HepG2 (cell line): ENCODE data around the gene SLC2A8. TPM values are rescaled to one million over a fixed set of nuclear protein-coding genes. Genes with fewer than 3 reads are reported as not detected.

Experiments
- AGO2 ChIP-seq: fragments of 200-400 bp; formaldehyde crosslinking; optimal IDR thresholded peaks from 2 replicates; pipeline ENCODE3; 2017; ENCODE audit warnings: mild to moderate bottlenecking, low read depth, low read length, moderate library complexity
- ARNT ChIP-seq: fragments of 450-650 bp; IDR thresholded peaks from 2 replicates; pipeline ENCODE4 v1.6.1; 2017
- KDM5A ChIP-seq: fragments of 200-600 bp; sonication (generic); IDR thresholded peaks from 2 replicates; pipeline ENCODE4 v1.7.0; 2018; ENCODE audit warnings: antibody characterized with exemption, mild to moderate bottlenecking, low read length, borderline replicate concordance
- MED13 ChIP-seq: sonication (generic); formaldehyde crosslinking; IDR thresholded peaks from 2 replicates; pipeline ENCODE4 v1.5.0; 2020; ENCODE audit warnings: missing genetic modification reagents
- ONECUT2 ChIP-seq: sonication (generic); formaldehyde crosslinking; IDR thresholded peaks from 2 replicates; pipeline ENCODE4 v1.4.0; 2020; ENCODE audit warnings: missing genetic modification reagents
- POLR2A ChIP-seq, 2 experiments: IDR thresholded peaks; 2 replicates each; pipeline ENCODE4 v1.6.1; 2011; ENCODE audit warnings: low read depth in 2 of 2, low read length in 2 of 2, mild to moderate bottlenecking in 1 of 2, moderate library complexity in 1 of 2; ENCODE audit not compliant: insufficient read depth in 1 of 2
- SMAD1 ChIP-seq: sonication (generic); formaldehyde crosslinking; IDR thresholded peaks from 2 replicates; pipeline ENCODE4 v1.4.0; 2020; ENCODE audit warnings: missing genetic modification reagents, low read depth, mild to moderate bottlenecking, borderline replicate concordance
- SOX6 ChIP-seq, 2 experiments: fragments of 450-650 bp in 1 of 2; sonication (generic) in 1 of 2; formaldehyde crosslinking in 1 of 2; IDR thresholded peaks; 2 replicates each; pipeline versions ENCODE4 v1.4.0 to v1.6.1; 2017 to 2020; ENCODE audit warnings: antibody characterized with exemption in 1 of 2, mild to moderate bottlenecking in 1 of 2, missing genetic modification reagents in 1 of 2
- TAF1 ChIP-seq: sonication (generic); formaldehyde crosslinking; IDR thresholded peaks from 2 replicates; pipeline ENCODE4 v1.4.0; 2020; ENCODE audit warnings: missing genetic modification reagents
- YEATS4 ChIP-seq: sonication (generic); formaldehyde crosslinking; IDR thresholded peaks from 2 replicates; pipeline ENCODE4 v1.4.0; 2020; ENCODE audit warnings: missing genetic modification reagents, borderline replicate concordance
- ZNF251 ChIP-seq: sonication (generic); formaldehyde crosslinking; IDR thresholded peaks from 2 replicates; pipeline ENCODE4 v1.9.0; 2021; ENCODE audit warnings: mild to moderate bottlenecking, missing genetic modification reagents
- ZNF317 ChIP-seq: sonication (generic); formaldehyde crosslinking; IDR thresholded peaks from 2 replicates; pipeline ENCODE4 v1.5.0; 2020; ENCODE audit warnings: mild to moderate bottlenecking, missing genetic modification reagents
- ZNF350 ChIP-seq: sonication (generic); formaldehyde crosslinking; IDR thresholded peaks from 2 replicates; pipeline ENCODE4 v1.4.0; 2020; ENCODE audit warnings: mild to moderate bottlenecking, low read depth, missing genetic modification reagents, borderline replicate concordance
- ZNF605 ChIP-seq: sonication (generic); formaldehyde crosslinking; IDR thresholded peaks from 2 replicates; pipeline ENCODE4 v1.8.0; 2022; ENCODE audit warnings: mild to moderate bottlenecking, missing genetic modification reagents
- polyA plus RNA-seq, 8 experiments: library from polyadenylated mRNA; depleted of rRNA in 3 of 8; stranded (reverse) in 7 of 8; unstranded in 1 of 8; fragments of >200 nt; fragmentation: Illumina TruSeq in 4 of 8; extraction: Trizol in 4 of 8; gene quantifications; 2 replicates each; pipeline versions ENCODE4 v1.2.1 to v1.2.3, GENCODE V29; 2011 to 2016; ENCODE audit warnings: low read depth in 4 of 8, missing spikeins in 1 of 8, mixed read lengths in 1 of 8; ENCODE audit not compliant: insufficient read depth in 1 of 8
- total RNA-seq, 5 experiments: library from RNA; depleted of rRNA; stranded (reverse); fragments of >200 nt; fragmentation: Illumina TruSeq; extraction: Trizol; gene quantifications; 2 replicates each; pipeline ENCODE4 v1.2.3, GENCODE V29; 2016; ENCODE audit warnings: low read depth in 1 of 5
- TF ChIP-seq, protein P1 (sequence below): sonication (generic); formaldehyde crosslinking; IDR thresholded peaks from 2 replicates; pipeline ENCODE4 v1.5.0; 2020; ENCODE audit warnings: mild to moderate bottlenecking, missing genetic modification reagents, borderline replicate concordance
- TF ChIP-seq, protein P2 (sequence below): IDR thresholded peaks from 2 replicates; pipeline ENCODE4 v1.6.1; 2016; ENCODE audit warnings: mild to moderate bottlenecking, missing biosample characterization, missing genetic modification reagents
- TF ChIP-seq, protein P3 (sequence below): sonication (generic); formaldehyde crosslinking; IDR thresholded peaks from 2 replicates; pipeline ENCODE4 v1.5.1; 2020; ENCODE audit warnings: mild to moderate bottlenecking, missing genetic modification reagents, moderate library complexity
- TF ChIP-seq, protein P4 (sequence below): sonication (generic); formaldehyde crosslinking; IDR thresholded peaks from 2 replicates; pipeline ENCODE4 v1.4.0; 2020; ENCODE audit warnings: missing genetic modification reagents

Gene SLC2A8
- total and polyA plus RNA-seq, 2 of the 13 experiments (the other 11 are each of a cell fraction or from before 2014, with no cell fraction given), result 22.6 to 48.6 TPM

DNA sequence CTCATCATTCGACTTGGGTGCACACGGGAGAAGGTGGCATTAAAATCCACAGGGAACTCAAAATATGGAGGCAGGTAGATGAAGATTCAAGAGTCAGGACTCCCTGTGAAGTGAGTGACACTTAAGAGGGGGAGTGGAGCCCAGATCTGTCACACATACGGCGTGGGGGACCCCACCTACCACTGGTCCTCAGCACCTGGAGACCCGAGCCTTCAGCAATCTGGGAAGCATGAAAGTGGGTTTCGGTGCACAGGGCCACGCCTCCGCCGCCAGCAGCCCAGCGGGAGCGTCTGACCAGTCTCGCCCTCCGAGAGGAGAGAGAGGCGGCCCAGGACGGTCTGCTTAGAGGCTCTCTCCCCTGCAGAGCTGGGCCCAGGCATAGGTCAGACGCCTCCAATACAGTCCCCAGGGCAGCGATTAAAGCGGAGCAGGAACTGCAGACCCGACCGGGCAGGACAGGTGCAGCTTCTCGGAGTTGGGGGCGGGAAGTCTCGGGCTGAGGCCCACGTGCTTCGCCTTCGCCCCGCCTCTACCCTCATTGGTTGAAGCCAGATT, 639 bp upstream of the SLC2A8 start (continued):
- TF ChIP-seq, protein P1, sequence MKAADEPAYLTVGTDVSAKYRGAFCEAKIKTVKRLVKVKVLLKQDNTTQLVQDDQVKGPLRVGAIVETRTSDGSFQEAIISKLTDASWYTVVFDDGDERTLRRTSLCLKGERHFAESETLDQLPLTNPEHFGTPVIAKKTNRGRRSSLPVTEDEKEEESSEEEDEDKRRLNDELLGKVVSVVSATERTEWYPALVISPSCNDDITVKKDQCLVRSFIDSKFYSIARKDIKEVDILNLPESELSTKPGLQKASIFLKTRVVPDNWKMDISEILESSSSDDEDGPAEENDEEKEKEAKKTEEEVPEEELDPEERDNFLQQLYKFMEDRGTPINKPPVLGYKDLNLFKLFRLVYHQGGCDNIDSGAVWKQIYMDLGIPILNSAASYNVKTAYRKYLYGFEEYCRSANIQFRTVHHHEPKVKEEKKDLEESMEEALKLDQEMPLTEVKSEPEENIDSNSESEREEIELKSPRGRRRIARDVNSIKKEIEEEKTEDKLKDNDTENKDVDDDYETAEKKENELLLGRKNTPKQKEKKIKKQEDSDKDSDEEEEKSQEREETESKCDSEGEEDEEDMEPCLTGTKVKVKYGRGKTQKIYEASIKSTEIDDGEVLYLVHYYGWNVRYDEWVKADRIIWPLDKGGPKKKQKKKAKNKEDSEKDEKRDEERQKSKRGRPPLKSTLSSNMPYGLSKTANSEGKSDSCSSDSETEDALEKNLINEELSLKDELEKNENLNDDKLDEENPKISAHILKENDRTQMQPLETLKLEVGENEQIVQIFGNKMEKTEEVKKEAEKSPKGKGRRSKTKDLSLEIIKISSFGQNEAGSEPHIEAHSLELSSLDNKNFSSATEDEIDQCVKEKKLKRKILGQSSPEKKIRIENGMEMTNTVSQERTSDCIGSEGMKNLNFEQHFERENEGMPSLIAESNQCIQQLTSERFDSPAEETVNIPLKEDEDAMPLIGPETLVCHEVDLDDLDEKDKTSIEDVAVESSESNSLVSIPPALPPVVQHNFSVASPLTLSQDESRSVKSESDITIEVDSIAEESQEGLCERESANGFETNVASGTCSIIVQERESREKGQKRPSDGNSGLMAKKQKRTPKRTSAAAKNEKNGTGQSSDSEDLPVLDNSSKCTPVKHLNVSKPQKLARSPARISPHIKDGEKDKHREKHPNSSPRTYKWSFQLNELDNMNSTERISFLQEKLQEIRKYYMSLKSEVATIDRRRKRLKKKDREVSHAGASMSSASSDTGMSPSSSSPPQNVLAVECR (CRISPR knock-in tag), result peak; percentile 91
- TF ChIP-seq, protein P2, sequence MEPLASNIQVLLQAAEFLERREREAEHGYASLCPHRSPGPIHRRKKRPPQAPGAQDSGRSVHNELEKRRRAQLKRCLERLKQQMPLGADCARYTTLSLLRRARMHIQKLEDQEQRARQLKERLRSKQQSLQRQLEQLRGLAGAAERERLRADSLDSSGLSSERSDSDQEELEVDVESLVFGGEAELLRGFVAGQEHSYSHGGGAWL (CRISPR knock-in tag), result peak; percentile 32; the same call in 1 of the 2 replicates
- TF ChIP-seq SMAD1 (0 out of 2 replicates have a peak, but pooled peaks have one; percentile 27), YEATS4 (0 out of 2 replicates have a peak, but pooled peaks have one; percentile 28), KDM5A (no peak), ARNT (no peak), ONECUT2 (CRISPR knock-in tag) (0 out of 2 replicates have a peak, but pooled peaks have one; percentile 30), POLR2A (IDR thresholded peaks at IDR 0.05; ENCODE audit: insufficient read depth in 1 of 2, low read depth in 2 of 2, low read length in 2 of 2) (peak in 1 of 2 experiments; percentile 63; a peak in 1 of 4 replicates), ZNF350 (CRISPR knock-in tag) (peak; percentile 49; the same call in 1 of the 2 replicates), ZNF317 (CRISPR knock-in tag) (peak; percentile 83), ZNF251 (no peak), MED13 (CRISPR knock-in tag) (0 out of 2 replicates have a peak, but pooled peaks have one; percentile 21), SOX6 (IDR thresholded peaks at IDR 0.05) (no peak), SOX6 (CRISPR knock-in tag; IDR thresholded peaks at IDR 0.05) (peak; percentile 10; the same call in 1 of the 2 replicates), ZNF605 (CRISPR knock-in tag) (peak; percentile 19), AGO2 (peak; percentile 73), TAF1 (CRISPR knock-in tag) (peak; percentile 58; the same call in 1 of the 2 replicates)
- TF ChIP-seq, protein P3, sequence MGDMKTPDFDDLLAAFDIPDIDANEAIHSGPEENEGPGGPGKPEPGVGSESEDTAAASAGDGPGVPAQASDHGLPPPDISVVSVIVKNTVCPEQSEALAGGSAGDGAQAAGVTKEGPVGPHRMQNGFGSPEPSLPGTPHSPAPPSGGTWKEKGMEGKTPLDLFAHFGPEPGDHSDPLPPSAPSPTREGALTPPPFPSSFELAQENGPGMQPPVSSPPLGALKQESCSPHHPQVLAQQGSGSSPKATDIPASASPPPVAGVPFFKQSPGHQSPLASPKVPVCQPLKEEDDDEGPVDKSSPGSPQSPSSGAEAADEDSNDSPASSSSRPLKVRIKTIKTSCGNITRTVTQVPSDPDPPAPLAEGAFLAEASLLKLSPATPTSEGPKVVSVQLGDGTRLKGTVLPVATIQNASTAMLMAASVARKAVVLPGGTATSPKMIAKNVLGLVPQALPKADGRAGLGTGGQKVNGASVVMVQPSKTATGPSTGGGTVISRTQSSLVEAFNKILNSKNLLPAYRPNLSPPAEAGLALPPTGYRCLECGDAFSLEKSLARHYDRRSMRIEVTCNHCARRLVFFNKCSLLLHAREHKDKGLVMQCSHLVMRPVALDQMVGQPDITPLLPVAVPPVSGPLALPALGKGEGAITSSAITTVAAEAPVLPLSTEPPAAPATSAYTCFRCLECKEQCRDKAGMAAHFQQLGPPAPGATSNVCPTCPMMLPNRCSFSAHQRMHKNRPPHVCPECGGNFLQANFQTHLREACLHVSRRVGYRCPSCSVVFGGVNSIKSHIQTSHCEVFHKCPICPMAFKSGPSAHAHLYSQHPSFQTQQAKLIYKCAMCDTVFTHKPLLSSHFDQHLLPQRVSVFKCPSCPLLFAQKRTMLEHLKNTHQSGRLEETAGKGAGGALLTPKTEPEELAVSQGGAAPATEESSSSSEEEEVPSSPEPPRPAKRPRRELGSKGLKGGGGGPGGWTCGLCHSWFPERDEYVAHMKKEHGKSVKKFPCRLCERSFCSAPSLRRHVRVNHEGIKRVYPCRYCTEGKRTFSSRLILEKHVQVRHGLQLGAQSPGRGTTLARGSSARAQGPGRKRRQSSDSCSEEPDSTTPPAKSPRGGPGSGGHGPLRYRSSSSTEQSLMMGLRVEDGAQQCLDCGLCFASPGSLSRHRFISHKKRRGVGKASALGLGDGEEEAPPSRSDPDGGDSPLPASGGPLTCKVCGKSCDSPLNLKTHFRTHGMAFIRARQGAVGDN (CRISPR knock-in tag), result peak; percentile 78
- TF ChIP-seq, protein P4, sequence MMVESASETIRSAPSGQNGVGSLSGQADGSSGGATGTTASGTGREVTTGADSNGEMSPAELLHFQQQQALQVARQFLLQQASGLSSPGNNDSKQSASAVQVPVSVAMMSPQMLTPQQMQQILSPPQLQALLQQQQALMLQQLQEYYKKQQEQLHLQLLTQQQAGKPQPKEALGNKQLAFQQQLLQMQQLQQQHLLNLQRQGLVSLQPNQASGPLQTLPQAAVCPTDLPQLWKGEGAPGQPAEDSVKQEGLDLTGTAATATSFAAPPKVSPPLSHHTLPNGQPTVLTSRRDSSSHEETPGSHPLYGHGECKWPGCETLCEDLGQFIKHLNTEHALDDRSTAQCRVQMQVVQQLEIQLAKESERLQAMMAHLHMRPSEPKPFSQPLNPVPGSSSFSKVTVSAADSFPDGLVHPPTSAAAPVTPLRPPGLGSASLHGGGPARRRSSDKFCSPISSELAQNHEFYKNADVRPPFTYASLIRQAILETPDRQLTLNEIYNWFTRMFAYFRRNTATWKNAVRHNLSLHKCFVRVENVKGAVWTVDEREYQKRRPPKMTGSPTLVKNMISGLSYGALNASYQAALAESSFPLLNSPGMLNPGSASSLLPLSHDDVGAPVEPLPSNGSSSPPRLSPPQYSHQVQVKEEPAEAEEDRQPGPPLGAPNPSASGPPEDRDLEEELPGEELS (CRISPR knock-in tag), result 0 out of 2 replicates have a peak, but pooled peaks have one; percentile 18
